Measurements from ENCODE around the gene FZD1.

- no peak for TF ChIP-seq POLR2AphosphoS5 (IDR thresholded peaks at IDR 0.05)
- no peak for TF ChIP-seq CTCF (IDR thresholded peaks at IDR 0.05)
- no peak for TF ChIP-seq POLR2A (IDR thresholded peaks at IDR 0.05)
Observed at GRCh38 chr7:91276909-91277308, 12.7 kb downstream of the FZD1 start.
